PFSK-1 (cell line): ENCODE results near the gene AKAP5.

Source experiments
- FOXP2 ChIP-seq: optimal IDR thresholded peaks from 2 replicates; pipeline ENCODE3; 2011; ENCODE audit warnings: borderline replicate concordance, control low read depth, inconsistent platforms; ENCODE audit not compliant: insufficient read depth; ENCODE audit errors: extremely low read length, extremely low read depth
- POLR2AphosphoS5 ChIP-seq: IDR thresholded peaks from 2 replicates; pipeline ENCODE4 v1.6.1; 2012; ENCODE audit warnings: low read depth, mild to moderate bottlenecking, control low read depth, low read length, moderate library complexity
- SIN3A ChIP-seq: IDR thresholded peaks from 2 replicates; pipeline ENCODE4 v1.6.1; 2012; ENCODE audit warnings: mild to moderate bottlenecking, low read length, moderate library complexity, borderline replicate concordance; ENCODE audit not compliant: insufficient read depth
- TAF1 ChIP-seq: IDR thresholded peaks from 2 replicates; pipeline ENCODE4 v1.6.1; 2012; ENCODE audit warnings: low read length, control low read depth, borderline replicate concordance; ENCODE audit not compliant: insufficient read depth
- TF ChIP-seq, protein P1 (sequence below), 2 experiments: IDR thresholded peaks; 2 replicates each; pipeline versions ENCODE4 v1.6.1 to v1.8.0; 2011 to 2012; ENCODE audit warnings: low read depth in 2 of 2, low read length in 2 of 2, control low read depth in 1 of 2, inconsistent platforms in 1 of 2, mild to moderate bottlenecking in 1 of 2, moderate library complexity in 1 of 2; ENCODE audit not compliant: insufficient read depth in 1 of 2

The AKAP5 gene

DNA sequence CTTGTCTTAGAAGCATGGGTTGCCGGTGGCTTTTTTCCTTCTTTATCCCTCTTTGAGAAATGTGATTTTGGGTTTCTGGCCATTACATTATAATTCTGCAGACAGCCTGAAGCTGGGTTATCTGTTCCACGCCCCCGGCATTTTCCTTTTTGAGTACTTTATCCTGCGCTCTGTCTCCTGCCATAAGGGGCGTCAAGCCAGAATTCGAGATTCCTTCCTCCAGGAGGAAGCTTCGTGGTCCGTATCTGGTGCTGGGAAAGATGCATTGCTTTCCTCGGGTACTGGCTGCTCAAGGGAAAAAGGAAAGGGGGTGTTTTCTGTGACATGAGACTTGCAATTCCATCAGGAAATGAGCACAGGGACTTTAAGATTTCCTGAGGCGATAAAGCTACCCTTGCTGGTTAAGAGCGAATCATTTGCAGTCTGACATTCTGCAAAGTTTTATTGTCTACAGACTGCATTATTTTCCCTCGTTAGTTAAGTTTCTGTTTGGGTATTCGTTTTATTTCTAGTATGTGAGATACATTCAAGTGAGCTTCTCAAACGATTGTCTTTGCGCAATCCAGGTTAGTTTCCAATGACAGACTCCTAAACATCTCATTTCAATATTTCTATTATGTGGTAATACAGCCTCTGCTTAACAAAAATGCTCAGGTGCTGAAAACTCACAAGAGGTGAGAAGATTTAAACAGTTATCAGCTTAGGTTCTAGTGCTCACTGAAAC, 694 bp downstream of the AKAP5 start:
- no peak for TF ChIP-seq FOXP2
- TF ChIP-seq SIN3A, result no peak
- TF ChIP-seq POLR2AphosphoS5, result no peak
- TF ChIP-seq TAF1, result no peak
- TF ChIP-seq, protein P1, sequence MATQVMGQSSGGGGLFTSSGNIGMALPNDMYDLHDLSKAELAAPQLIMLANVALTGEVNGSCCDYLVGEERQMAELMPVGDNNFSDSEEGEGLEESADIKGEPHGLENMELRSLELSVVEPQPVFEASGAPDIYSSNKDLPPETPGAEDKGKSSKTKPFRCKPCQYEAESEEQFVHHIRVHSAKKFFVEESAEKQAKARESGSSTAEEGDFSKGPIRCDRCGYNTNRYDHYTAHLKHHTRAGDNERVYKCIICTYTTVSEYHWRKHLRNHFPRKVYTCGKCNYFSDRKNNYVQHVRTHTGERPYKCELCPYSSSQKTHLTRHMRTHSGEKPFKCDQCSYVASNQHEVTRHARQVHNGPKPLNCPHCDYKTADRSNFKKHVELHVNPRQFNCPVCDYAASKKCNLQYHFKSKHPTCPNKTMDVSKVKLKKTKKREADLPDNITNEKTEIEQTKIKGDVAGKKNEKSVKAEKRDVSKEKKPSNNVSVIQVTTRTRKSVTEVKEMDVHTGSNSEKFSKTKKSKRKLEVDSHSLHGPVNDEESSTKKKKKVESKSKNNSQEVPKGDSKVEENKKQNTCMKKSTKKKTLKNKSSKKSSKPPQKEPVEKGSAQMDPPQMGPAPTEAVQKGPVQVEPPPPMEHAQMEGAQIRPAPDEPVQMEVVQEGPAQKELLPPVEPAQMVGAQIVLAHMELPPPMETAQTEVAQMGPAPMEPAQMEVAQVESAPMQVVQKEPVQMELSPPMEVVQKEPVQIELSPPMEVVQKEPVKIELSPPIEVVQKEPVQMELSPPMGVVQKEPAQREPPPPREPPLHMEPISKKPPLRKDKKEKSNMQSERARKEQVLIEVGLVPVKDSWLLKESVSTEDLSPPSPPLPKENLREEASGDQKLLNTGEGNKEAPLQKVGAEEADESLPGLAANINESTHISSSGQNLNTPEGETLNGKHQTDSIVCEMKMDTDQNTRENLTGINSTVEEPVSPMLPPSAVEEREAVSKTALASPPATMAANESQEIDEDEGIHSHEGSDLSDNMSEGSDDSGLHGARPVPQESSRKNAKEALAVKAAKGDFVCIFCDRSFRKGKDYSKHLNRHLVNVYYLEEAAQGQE (IDR thresholded peaks at IDR 0.05; ENCODE audit: insufficient read depth in 1 of 2, low read depth in 2 of 2, low read length in 2 of 2), result no peak

DNA sequence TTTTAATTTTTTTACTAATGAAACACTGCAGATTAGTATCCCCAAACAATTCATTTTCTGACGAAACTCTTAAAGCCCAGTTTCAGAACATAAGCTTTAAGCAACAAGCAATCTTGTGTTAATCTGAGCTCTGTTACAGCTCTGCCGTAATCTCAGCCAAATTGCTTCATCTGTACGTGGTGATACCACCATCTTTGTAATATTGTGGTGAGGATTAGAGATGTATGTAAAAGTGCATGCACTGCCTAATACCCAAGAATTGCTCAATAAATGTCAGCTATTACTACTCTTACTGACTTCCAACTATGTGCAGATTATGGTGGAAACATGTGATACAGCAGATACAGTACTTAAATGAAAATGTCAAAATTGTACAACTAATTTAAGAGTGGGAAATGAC, 1.8 kb downstream of the AKAP5 start:
- TF ChIP-seq SIN3A, result no peak
- no peak for TF ChIP-seq FOXP2

DNA sequence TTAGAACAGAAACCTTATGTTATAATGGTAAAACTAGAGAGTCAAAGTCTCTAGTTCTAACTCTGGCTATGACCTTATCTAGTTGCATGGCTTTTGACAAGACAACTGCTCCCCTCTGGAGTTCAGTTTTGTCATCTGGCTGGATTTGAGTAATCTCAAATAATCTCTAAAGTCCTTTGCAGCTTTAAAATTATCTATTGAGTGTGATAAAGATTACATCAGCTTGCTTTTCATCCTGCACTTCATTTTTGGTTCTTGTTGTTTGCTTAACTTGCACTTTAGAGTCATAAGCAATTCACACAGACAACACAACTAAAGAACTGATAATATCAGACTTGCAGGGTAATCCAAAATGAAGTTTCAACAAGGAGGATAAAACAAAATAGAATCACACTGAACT, 2.3 kb downstream of the AKAP5 start:
- TF ChIP-seq POLR2AphosphoS5, result no peak
- TF ChIP-seq, protein P1 (IDR thresholded peaks at IDR 0.05; ENCODE audit: insufficient read depth in 1 of 2, low read depth in 2 of 2, low read length in 2 of 2), result no peak
- TF ChIP-seq SIN3A, result no peak
- TF ChIP-seq FOXP2, result no peak
- TF ChIP-seq TAF1, result no peak

DNA sequence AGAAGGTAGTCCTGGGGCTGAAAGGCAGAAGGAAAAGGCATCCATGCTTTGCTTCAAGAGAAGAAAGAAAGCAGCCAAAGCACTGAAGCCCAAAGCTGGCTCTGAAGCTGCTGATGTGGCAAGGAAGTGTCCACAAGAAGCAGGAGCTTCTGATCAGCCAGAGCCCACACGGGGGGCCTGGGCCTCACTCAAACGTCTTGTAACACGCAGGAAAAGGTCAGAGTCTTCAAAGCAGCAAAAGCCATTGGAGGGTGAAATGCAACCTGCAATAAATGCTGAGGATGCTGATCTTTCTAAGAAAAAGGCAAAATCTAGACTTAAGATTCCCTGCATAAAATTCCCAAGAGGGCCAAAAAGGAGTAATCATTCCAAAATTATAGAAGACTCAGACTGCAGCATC, 3.2 kb downstream of the AKAP5 start:
- no peak for TF ChIP-seq SIN3A
- TF ChIP-seq, protein P1 (IDR thresholded peaks at IDR 0.05; ENCODE audit: insufficient read depth in 1 of 2, low read depth in 2 of 2, low read length in 2 of 2), result no peak

DNA sequence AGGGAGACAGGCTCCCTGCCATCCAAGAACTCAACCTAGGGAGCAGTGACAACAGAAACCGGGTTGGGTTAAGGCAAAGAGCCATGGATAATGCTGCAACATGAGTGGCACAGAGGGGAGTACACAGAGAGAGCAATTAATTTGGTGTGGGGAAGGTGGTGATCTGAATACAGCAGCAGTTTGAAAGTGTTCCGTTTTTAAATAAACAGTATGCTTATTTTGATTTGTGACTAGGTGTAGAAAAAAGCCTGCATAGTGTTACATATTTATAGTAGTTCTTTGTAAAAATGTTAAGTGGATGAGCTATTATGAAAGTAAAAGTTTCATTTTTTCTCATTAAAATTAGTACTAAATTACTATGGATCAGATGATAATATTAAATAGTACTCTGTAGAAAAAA, 8.7 kb downstream of the AKAP5 start:
- TF ChIP-seq SIN3A, result no peak
- TF ChIP-seq FOXP2, result no peak
- TF ChIP-seq TAF1, result no peak

DNA sequence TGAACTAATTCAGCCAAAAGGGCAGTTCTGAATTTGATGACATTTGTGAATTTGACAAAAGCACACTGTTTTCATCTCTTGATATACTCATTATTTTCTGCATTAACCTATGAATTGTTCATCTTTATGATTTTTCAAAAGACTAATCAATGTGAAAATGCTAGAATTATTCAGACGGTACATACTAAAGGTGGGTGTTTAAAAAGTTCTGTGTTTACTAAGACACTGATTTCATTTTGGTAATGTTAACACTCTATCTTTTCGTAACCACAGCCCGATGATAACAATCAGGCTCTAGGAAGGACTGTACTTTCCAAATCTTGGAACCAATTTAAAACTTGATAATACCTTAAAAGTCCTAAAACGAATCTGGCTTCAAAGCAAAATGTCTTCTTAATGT, 9.4 kb downstream of the AKAP5 start:
- TF ChIP-seq TAF1 (no peak), SIN3A (no peak), POLR2AphosphoS5 (no peak), FOXP2 (no peak)
- TF ChIP-seq, protein P1 (IDR thresholded peaks at IDR 0.05; ENCODE audit: insufficient read depth in 1 of 2, low read depth in 2 of 2, low read length in 2 of 2), result no peak
